NCI-H1092 (cell line): Measurements from ENCODE around the gene IGF2BP2.
"Not testable (repeated sequence)": the region's sequence is repeated elsewhere in the genome, so short reads cannot be mapped to it uniquely, and the experiment has no call there.

ENCODE experiments used
- DNase-seq: peaks from one replicate; lab custom pipeline; 2025; lab: John Stamatoyannopoulos, UW

IGF2BP2 gene

DNA sequence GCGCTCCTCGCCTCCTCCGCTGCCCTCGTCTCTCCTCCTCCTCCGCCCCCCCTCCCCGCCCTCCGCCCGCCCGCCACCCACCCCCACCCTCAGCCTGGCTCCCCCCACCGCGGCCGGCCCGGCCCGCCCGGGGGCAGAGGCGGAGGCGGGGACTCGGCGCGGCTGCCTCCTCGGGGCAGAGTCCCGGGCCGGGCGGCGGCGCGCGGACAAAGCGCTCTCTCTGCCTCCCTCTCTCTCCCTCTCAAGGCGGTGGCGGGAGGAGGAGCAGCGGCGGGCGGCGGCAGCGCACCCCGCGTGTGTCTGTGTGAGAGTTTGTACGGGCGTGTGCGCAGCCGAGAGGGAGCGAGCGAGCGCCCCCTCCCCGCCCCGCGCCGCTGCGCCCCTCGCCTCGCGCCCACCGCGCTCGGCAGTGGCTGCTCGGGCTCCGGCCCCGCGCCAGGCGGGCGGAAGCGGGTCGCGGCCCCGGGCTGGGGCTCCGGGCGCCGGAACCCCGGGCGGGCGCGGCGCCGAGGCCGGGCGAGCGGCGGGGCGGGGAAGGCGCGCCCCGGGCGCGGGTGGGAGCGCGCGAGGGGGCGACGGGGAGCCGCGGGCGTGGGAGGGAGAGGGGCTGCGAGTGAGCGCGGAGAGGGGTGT is at the start of gene IGF2BP2:
Gene IGF2BP2, minus strand, starts transcription at position 37 of the 633 bp plus-strand sequence. CDS start 82 bp downstream, outside the sequence.
- DNase-seq: no peak

GRCh38 chr3:185874119-185874518 is 49.3 kb upstream of the IGF2BP2 start:
- DNase-seq: no peak

- no peak for DNase-seq
Measured at GRCh38 chr3:185867650-185868049, 42.8 kb upstream of the IGF2BP2 start.

DNA sequence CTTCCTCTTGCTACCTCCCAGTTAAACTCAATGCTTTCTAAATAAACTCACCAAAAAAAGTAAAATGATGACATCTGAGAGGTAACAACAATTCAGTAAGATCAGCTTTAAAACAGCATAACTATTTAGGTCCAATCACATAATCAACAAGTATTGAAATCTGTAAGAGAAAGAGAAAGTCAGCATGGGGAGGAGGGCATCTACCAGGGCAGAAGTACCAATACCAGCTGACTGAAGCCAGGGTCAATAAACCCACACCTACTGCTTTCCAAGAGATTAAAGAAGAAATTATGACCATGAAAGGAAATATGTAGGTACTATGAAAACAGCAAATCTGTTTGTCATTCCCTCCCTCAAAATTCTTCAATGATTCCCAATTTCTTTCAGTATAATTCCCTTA is 42.2 kb upstream of the IGF2BP2 start:
- DNase-seq: no peak

DNA sequence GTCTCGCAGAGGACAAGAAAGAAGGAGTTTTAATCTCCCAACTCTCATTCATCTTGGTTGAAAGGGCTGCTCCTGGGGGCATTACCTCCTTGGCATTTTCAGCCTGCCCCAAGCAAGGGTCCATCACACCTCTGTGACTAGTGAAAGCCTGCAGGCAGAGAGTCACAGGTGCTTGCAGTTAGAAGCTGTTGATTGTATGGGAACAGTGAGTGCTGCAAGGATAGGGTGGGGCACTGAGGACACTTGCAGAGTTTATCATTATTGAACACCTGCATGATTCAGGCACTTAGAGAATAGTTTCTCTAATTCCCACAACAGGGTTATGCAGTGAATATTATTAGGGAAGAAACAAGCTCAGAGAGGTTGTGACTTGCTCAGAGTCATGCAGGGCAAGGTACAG is 41.7 kb upstream of the IGF2BP2 start:
- DNase-seq: no peak

DNA sequence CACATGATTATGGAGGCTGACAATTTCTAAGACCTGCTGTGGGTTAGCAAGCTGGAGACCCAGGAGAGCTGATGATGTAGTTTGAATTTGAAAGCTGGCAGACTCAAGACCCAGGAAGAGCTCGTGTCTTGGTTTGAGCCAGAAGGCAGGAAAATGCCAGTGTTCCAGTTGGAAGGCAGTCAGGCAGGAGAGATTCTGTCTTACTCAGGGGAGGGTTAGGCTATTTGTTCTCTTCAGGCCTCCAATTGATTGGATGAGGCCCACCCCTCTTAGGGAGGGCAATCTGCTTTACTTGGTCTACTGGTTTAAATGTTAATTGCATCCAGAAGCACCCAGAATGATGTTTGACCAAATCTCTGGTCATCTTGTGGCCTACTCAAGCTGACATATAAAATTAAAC is 40.4 kb upstream of the IGF2BP2 start:
- DNase-seq: no peak

- no peak for DNase-seq
Measured at GRCh38 chr3:185864767-185865166, 39.9 kb upstream of the IGF2BP2 start.

DNA sequence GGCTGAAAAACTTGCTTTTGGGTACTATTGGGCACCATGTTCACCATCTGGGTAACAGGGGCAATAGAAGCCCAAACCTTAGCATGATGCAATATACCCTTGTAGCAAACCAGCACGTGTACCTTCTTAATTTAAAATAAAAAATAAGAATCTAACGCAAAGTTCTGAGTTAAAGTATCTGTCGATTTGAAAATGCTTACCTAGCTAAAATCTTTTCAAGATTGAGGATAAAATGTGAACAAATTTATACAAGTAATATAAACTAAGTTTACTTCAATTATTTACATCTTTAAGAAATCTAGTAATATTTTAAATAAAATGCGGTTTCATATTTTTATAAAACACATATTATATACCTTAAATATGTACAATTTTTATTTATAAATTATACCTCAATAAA is 38.1 kb upstream of the IGF2BP2 start:
- DNase-seq: no peak

DNA sequence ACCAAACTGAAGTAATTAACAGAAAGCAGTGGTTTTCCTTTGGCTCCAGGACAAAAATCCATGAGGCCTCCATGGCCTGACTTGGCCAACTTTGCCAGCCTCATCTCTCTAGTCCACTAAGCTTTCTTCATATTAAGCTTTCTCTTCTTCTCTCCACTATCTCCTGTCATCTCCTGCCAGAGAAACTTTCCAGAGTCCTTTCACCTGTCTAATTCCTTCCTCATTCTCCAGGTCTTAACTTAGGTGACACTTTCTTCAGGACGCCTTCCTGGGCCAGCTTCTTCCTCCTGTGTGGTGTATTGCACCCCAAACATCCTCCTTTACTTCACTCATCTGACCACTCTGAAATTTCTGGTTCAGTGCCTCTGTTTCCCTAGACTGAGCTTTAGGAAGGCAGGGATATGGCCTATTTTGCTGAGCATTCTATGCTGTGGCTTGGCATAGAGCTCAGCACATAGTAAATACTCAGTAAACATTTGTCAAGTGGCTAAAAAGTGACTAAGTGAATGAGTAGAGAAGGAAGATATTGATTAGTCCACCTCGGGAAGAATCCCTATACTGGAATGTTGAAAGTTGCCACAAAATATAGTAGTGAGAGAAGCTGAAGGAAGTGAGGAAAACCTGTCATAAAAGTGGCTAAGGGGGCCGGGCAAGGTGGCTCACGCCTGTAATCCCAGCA is 34.6 kb upstream of the IGF2BP2 start:
- DNase-seq: no peak

DNA sequence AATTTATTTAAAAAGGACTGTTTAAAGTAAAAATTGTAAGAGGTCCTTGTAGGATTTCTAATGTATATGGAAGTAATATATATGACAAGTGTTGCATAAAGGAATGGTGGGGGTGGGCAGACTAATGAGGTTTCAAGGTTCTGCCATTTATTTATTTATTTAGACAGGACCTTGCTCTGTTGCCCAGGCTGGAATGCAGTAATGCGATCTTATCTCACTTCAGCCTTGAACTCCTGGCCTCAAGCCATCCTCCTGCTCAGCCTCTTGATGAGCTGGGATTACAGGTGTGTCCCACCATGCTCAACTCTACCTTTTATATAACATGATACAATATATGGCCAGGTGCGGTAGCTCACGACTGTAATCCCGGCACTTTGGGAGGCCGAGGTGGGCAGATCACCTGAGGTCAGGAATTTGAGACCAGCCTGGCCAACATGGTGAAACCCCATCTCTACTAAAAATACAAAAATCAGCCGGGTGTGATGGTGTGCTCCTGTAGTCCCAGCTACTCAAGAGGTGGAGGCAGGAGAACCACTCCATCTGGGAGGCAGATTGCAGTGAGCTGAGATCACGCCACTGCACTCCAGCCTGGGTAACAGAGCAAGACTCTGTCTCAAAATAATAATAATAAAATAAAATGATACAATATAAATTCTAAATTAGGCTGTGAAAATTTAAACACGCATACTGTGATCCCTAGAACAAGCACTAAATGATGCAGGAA is 33.8 kb upstream of the IGF2BP2 start:
- no peak for DNase-seq

DNA sequence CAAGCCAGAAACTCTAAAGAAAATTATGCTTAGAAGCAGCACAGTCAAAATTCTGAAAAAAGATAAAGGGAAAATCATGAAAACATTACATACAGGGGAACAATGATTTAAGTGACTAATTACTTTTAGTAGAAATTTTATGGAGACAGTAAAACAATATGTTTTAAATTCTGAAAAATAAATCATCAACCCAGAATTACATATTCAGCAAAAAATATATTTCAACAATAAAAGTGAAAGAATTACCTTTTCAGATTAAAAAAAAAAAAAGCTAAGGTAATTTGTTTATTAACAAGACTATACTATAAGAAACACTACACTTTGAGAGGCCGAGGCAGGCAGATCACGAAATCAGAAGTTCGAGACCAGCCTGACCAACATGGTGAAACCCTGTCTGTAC is 32.4 kb upstream of the IGF2BP2 start:
- DNase-seq: no peak

- no peak for DNase-seq
Measured at GRCh38 chr3:185856652-185857051, 31.8 kb upstream of the IGF2BP2 start.

GRCh38 chr3:185853771-185854170 is 28.9 kb upstream of the IGF2BP2 start:
- not testable (repeated sequence) for DNase-seq

GRCh38 chr3:185852635-185853034 is 27.8 kb upstream of the IGF2BP2 start:
- DNase-seq: no peak

DNA sequence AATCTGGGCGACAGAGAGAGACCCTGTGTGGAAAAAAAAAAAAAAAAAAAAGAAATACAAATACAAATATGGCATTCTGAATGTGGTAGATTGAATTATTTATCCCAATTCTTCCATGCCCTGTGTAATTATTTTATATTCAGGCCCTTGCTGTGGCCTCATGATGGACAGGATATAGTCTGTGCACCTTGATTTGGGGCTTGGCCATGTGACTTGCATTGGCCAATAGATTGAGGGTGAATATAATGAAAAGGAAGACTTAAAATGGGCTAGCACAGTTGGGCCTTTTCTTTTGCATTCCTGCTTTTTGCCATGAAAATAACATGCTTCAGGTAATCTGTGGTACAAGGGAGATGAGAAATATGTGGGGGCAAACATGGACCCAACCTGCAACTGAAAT is 27.1 kb upstream of the IGF2BP2 start:
- no peak for DNase-seq

DNA sequence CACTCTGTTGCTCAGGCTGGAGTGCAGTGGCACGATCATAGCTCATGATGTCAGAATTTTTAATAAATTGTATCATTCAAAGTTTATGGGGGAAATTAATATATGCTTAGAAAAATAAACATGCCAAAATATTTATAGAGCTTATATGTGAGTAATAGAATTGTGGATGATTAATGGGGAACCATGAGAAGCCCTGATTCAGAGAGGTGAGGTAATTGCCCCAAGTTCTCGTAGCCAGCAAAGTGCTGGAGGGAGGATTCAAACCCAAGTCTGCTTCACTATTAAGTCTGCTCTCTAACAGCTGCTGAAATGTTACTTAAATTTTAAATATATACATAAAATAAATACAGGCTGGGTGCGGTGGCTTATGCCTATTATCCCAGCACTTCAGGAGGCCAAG is 26.2 kb upstream of the IGF2BP2 start:
- DNase-seq: no peak

- DNase-seq: no peak
Measured at GRCh38 chr3:185847506-185847905, 22.7 kb upstream of the IGF2BP2 start.

GRCh38 chr3:185846037-185846436 is 21.2 kb upstream of the IGF2BP2 start:
- no peak for DNase-seq

DNA sequence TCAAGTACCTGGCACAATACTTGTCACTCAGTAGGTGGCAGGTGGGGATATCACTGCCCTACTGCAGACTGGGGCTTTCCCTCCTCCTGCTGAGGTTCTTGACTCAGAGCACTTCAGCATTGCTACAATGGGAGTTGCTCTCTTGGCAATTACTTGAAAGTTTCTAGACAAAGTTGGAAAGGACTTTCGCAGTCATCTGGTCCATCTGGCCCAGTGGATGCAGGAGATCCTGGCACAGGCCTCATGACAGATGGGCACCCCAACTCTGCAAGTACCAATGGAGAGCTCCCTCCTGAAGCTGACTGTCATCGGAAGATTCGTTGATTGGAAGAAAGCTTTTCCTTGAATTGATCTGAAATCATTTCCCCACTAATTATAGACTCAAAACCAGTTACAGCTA is 19.2 kb upstream of the IGF2BP2 start:
- DNase-seq: no peak

DNA sequence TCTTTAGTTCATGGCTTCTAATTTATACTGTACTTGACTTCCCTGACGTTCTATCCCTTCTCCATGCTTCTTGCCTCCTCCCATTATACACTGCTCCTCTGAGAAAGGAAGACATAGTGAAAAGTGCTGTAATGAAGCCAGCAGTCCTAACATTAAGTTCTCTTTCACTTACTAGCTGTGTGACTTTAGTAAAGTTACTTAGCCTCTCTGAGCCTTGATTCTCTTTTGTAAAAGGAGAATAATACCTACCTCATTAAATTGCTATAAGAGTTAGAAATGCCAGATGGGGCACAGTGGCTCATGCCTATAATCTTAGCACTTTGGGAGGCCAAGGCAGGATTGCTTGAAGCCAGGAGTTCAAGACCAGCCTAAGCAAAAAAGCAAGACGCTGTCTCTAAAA is 18.8 kb upstream of the IGF2BP2 start:
- DNase-seq: no peak

DNA sequence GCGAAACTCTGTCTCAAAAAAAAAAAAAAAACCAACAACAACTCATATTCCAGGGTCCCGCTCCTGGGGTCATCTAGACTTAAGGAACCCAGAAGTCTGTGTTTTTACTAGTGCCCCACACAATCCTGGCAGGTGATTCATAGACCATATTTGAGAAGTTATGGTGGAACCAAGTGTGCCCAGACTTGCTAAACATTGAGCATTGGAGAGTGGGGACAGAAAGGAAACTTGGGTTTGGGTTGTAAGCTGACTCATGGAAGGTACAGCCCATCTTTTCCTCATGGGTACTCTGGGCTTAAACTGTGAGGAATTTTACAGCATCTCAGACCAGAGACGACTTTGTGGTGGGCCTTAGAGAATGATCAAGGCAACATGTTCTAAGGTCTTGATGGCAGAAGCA is 18.3 kb upstream of the IGF2BP2 start:
- no peak for DNase-seq

GRCh38 chr3:185842241-185842640 is 17.4 kb upstream of the IGF2BP2 start:
- no peak for DNase-seq

DNA sequence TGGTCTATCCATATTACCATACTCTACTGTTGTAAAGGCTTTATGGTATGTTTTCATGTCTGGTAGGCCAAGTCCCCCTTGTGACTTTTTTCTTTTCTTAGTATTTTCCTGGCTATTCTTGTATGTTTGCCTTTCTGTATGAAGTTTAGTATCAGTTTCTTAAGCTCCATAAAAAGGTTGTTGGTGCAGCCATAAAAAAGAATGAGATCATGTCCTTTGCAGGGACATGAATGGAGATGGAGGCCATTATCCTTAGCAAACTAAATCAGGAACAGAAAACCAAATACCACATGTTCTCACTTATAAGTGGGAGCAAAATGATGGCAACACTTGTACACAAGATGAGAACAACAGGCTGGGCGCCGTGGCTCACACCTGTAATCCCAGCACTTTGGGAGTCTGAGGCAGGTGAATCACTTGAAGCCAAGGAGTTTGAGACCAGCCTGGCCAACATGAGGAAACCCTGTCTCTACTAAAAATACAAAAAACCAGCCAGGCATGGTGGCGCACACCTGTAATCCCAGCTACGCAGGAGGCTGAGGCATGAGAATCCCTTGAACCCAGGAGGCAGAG is 13.7 kb upstream of the IGF2BP2 start:
- not testable (repeated sequence) for DNase-seq
